Mesendoderm (in vitro differentiated cells): ENCODE results near the gene FXYD6.
A peak's percentile ranks its signal among the peaks of the same experiment; 100 is the strongest.

ENCODE experiments used
- DNase-seq: peaks from one replicate; pipeline ENCODE4 v3.0.0; 2013
- H2AK5ac ChIP-seq: 2 replicates; pipeline ENCODE4 v1.6.1; 2013; ENCODE audit warnings: low read length, inconsistent platforms
- H2BK120ac ChIP-seq: 2 replicates; pipeline ENCODE4 v1.6.1; 2013; ENCODE audit warnings: low read depth, mild to moderate bottlenecking, low read length, moderate library complexity, mixed read lengths
- H2BK15ac ChIP-seq: replicated peaks from 2 replicates; pipeline ENCODE4 v1.6.1; 2013; ENCODE audit warnings: low read depth, mild to moderate bottlenecking, moderate library complexity
- H2BK5ac ChIP-seq: 2 replicates; pipeline ENCODE4 v1.6.1; 2013; ENCODE audit warnings: low read length, inconsistent platforms
- H3K18ac ChIP-seq: 2 replicates; pipeline ENCODE4 v1.6.1; 2013; ENCODE audit warnings: mild to moderate bottlenecking, low read length, mixed read lengths
- H3K23ac ChIP-seq: one replicate; pipeline ENCODE4 v1.6.1; 2013; ENCODE audit warnings: low read length
- H3K27ac ChIP-seq: 2 replicates; pipeline ENCODE4 v1.5.1; 2013; ENCODE audit warnings: low read depth, mild to moderate bottlenecking, inconsistent platforms, low read length, moderate library complexity
- H3K27me3 ChIP-seq: 2 replicates; pipeline ENCODE4 v1.6.1; 2013; ENCODE audit warnings: low read length, control low read depth, mild to moderate bottlenecking, inconsistent platforms; ENCODE audit not compliant: insufficient read depth, poor library complexity
- H3K36me3 ChIP-seq: 2 replicates; pipeline ENCODE4 v1.6.1; 2013; ENCODE audit warnings: low read length, inconsistent platforms; ENCODE audit not compliant: control insufficient read depth, insufficient read depth
- H3K4ac ChIP-seq: one replicate; pipeline ENCODE4 v1.6.1; 2013; ENCODE audit warnings: low read depth, mild to moderate bottlenecking, low read length, moderate library complexity
- H3K4me1 ChIP-seq: 2 replicates; pipeline ENCODE4 v1.6.1; 2013; ENCODE audit warnings: low read depth, low read length, inconsistent platforms; ENCODE audit not compliant: control insufficient read depth
- H3K4me2 ChIP-seq: 2 replicates; pipeline ENCODE4 v1.6.1; 2013; ENCODE audit warnings: low read length
- H3K4me3 ChIP-seq: 2 replicates; pipeline ENCODE4 v1.5.1; 2013; ENCODE audit warnings: mild to moderate bottlenecking, low read length
- H3K56ac ChIP-seq: one replicate; pipeline ENCODE4 v1.6.1; 2013; ENCODE audit warnings: low read length
- H3K79me1 ChIP-seq: 2 replicates; pipeline ENCODE4 v1.6.1; 2013; ENCODE audit warnings: low read length, inconsistent platforms
- H3K79me2 ChIP-seq: 2 replicates; pipeline ENCODE4 v1.6.1; 2013; ENCODE audit warnings: mild to moderate bottlenecking, low read length; ENCODE audit not compliant: control insufficient read depth, insufficient read depth
- H3K9ac ChIP-seq: 2 replicates; pipeline ENCODE4 v1.6.1; 2013; ENCODE audit warnings: low read length, inconsistent platforms
- H4K5ac ChIP-seq: one replicate; pipeline ENCODE4 v1.6.1; 2013; ENCODE audit warnings: low read length
- H4K8ac ChIP-seq: one replicate; pipeline ENCODE4 v1.6.1; 2013; ENCODE audit warnings: low read depth, mild to moderate bottlenecking, control low read depth, low read length, moderate library complexity
- WGBS: extraction: QIAGEN DNeasy Blood & Tissue Kit; methylation state at CpG from one replicate; pipeline ENCODE4 v1.1.7; 2013; ENCODE audit warnings: low lambda C conversion rate, missing lambda C conversion rate; ENCODE audit not compliant: insufficient coverage; ENCODE audit errors: extremely low coverage; 5-methylcytosine and 5-hydroxymethylcytosine counted together

The FXYD6 gene

DNA sequence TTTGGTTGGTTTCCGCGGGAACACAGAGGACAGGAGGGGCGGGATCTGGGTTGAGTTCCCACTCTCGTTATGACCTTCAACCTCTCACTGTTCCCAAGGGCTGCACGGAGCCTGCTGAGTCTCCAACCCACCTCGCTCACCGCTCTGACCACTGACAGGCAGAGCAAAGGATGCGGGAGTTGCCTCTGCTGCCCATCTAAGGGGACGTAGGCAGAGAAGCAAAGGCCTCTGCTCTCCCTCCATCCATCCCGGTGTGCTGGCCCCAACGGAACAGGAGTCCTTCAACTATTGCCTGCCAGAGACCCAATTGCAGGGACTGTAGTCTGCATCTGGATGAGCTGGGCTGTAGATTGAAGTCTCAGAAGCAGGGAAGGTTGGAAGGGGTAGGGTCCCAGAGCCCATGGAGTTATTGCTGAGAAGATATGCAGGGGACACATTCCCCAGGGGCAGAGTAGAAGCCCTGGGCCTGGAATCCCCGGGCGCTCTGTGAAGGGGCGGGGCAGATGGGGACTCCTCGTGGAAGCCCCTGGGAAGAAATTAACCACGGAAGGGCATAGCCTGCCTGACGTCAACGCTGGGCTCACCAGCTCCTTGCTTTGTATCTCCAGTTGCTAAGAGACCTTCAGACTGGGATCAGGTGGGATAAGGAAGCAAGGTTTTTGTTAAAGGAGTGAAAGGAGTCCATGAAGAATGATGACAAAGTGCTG lies 39.2 kb downstream of the FXYD6 start:
- WGBS = no CpG with 5 or more reads among the region's 18 CpGs
- Histone ChIP-seq H2BK120ac (no peak overlapping the region), H3K79me1 (no peaks in the 10 kb centered on the region), H3K4ac (no peak overlapping the region), H3K23ac (no peak overlapping the region), H4K8ac (no peak overlapping the region), H3K27ac (no peak overlapping the region), H3K79me2 (no peaks in the 10 kb centered on the region), H4K5ac (no peak overlapping the region), H3K4me1 (no peaks in the 10 kb centered on the region), H2BK15ac (no peak overlapping the region), H3K4me3 (no peak overlapping the region), H3K27me3 (no peaks in the 10 kb centered on the region), H3K9ac (no peak overlapping the region), H3K18ac (no peak overlapping the region), H3K36me3 (no peaks in the 10 kb centered on the region), H3K4me2 (no peak overlapping the region), H2AK5ac (no peak overlapping the region), H2BK5ac (no peak overlapping the region), H3K56ac (no peak overlapping the region)
- DNase-seq = peak; percentile 59

DNA sequence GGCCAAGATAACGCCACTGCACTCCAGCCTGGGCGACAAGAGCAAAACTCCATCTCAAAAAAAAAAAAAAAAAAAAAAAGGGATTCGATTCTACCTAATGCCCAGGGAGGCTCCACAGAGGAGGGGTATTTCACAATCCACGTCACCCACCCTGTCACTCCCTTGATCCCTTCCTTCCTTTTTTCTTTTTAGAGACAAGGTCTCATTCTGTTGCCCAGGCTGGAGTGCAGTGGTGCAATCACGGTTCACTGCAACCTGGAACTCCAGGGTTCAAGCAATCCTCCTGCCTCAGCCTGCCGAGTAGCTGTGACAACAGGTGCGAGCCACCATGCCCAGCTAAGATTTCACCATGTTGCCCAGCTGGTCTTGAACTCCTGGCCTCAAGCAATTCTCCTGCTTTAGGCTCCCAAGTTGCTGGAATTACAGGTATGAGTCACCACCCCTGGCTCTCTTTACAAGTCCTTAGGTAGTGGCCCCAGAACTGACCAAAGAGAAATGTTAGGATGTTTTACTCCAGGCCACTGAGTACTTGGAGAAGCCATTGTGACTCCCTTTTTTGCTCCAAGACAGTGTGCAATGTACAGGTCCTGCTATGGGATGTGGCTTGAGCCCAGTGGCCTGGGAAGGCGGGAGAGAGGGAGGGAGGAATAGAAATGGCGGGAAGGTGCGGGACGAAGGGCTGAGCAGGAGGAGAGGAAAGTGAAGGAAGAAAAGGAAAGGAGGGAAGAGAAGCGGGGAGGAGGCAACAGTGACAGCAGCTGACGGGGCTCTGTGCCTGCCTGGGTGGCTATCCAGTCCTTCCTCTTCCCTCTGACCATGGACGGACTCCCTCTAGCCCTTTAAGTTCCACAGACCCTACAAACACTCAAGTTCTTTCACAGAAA lies 40.1 kb downstream of the FXYD6 start:
- no peak overlapping the region for H4K8ac ChIP-seq
- no peak overlapping the region for H2BK120ac ChIP-seq
- H3K9ac ChIP-seq = no peak overlapping the region
- no peaks in the 10 kb centered on the region for H3K36me3 ChIP-seq
- WGBS = no CpG with 5 or more reads among the region's 14 CpGs
- H3K4ac ChIP-seq = no peak overlapping the region
- H2BK5ac ChIP-seq = no peak overlapping the region
- H3K4me1 ChIP-seq = no peaks in the 10 kb centered on the region
- no peak overlapping the region for H3K56ac ChIP-seq
- H3K18ac ChIP-seq = no peak overlapping the region
- no peak overlapping the region for H4K5ac ChIP-seq
- no peak overlapping the region for H2AK5ac ChIP-seq
- no peak for DNase-seq
- no peak overlapping the region for H2BK15ac ChIP-seq
- H3K4me3 ChIP-seq = no peak overlapping the region
- H3K23ac ChIP-seq = no peak overlapping the region
- no peak overlapping the region for H3K4me2 ChIP-seq
- no peak overlapping the region for H3K27ac ChIP-seq
- no peaks in the 10 kb centered on the region for H3K79me2 ChIP-seq
- no peaks in the 10 kb centered on the region for H3K79me1 ChIP-seq
- no peaks in the 10 kb centered on the region for H3K27me3 ChIP-seq

DNA sequence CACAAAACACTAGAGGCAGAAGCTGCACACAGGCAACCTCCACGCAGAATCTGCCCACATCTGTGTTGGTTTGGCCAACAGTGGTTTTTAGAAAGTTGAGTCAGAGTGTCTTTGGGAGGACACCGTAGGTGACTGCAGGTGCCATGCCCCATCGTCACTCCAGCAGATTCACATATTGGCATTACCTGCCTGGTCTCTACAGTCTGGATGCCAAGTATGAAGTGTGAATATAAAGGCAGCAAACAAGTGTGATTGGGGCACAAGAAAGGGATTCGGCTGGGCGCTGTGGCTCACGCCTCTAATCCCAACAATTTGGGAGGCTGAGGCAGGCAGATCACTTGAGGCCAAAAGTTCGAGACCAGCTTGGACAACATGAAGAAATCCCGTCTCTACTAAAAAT lies 40.9 kb downstream of the FXYD6 start:
- Histone ChIP-seq H3K18ac (no peak overlapping the region), H3K36me3 (no peaks in the 10 kb centered on the region), H3K56ac (no peak overlapping the region), H3K27me3 (no peaks in the 10 kb centered on the region), H3K4ac (no peak overlapping the region), H4K8ac (no peak overlapping the region), H3K9ac (no peak overlapping the region), H4K5ac (no peak overlapping the region), H2BK5ac (no peak overlapping the region), H3K27ac (no peak overlapping the region), H3K4me1 (peaks cover 3% of the 10 kb centered on the region), H3K79me1 (no peaks in the 10 kb centered on the region), H3K4me2 (no peak overlapping the region), H2AK5ac (no peak overlapping the region), H3K23ac (no peak overlapping the region), H3K4me3 (no peak overlapping the region), H3K79me2 (no peaks in the 10 kb centered on the region), H2BK15ac (no peak overlapping the region), H2BK120ac (no peak overlapping the region)
- DNase-seq = no peak
- WGBS = no CpG with 5 or more reads among the region's 8 CpGs

DNA sequence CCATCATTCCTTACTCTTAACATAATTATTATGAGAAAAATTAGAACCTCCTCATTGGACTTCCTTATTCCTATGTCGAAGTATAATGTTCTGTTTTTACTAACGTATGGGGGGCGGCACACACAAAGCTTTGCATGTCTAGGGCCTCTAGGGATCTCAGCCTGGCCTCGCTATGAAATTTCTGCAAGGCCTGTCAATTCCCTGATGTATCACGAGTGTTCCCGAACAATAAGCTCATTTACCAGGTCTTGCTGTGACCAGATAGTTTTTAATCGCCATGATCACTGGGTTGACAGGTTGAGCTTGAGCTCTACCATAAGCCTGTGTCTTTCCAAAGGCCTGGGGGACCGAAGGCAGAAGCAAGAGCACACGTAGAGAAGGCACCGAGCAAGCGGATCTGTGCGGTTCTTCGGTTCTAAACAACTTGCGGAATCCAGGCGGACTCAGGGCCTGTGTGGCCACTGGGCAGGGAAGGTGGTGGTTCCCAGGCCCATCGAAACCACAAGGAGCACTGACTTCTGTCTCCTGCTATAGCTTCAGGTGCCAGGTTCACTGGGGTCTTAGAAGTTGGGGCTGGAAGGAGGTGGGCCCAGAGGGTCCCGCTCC lies 41.5 kb downstream of the FXYD6 start:
- H3K27me3 ChIP-seq = no peaks in the 10 kb centered on the region
- no peak overlapping the region for H2BK120ac ChIP-seq
- WGBS = no CpG with 5 or more reads among the region's 17 CpGs
- no peak overlapping the region for H3K23ac ChIP-seq
- peaks cover 3% of the 10 kb centered on the region for H3K4me1 ChIP-seq
- no peak overlapping the region for H3K4ac ChIP-seq
- H4K5ac ChIP-seq = no peak overlapping the region
- H4K8ac ChIP-seq = no peak overlapping the region
- no peak overlapping the region for H2BK5ac ChIP-seq
- no peak overlapping the region for H3K4me3 ChIP-seq
- no peaks in the 10 kb centered on the region for H3K36me3 ChIP-seq
- H3K27ac ChIP-seq = no peak overlapping the region
- H3K9ac ChIP-seq = no peak overlapping the region
- no peak overlapping the region for H3K4me2 ChIP-seq
- no peak for DNase-seq
- no peak overlapping the region for H2AK5ac ChIP-seq
- no peak overlapping the region for H3K18ac ChIP-seq
- H3K79me1 ChIP-seq = no peaks in the 10 kb centered on the region
- H3K56ac ChIP-seq = no peak overlapping the region
- no peaks in the 10 kb centered on the region for H3K79me2 ChIP-seq
- H2BK15ac ChIP-seq = no peak overlapping the region

DNA sequence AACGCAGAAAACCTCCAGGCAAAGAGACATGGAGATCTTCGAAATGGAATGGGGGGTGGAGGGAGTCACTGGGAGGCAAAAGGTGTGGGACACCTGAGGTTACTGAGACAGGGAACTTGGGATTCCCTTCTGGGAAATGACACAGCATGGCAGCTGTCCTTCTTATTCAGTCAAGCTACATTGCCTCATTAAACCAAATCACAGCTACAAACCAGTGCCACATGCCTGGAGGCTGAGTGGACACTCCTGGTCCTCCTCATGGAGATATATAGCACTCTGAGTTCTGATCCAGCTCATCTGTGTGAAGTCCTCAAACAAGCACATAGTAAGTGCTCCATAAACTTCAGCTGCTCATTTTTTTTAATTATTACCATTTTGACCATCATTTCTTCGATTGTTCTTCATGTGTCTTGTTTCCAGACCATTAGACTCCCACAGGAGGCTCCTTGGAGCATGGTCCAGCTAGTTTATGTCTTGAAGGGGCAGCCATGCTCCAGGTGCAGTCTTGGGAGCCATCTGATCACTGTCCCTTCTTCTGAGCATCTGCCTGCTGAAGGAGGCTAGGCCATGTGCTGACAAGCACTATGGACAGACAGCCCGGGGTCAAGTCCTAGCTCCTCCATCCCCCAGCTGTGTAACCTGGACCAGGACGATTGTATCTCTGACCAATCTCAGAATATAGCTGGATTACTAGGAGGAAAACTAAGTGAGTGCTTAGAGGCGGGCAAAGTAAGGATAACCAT lies 42.2 kb downstream of the FXYD6 start:
- H3K18ac ChIP-seq = no peak overlapping the region
- no peaks in the 10 kb centered on the region for H3K79me2 ChIP-seq
- H2BK15ac ChIP-seq = no peak overlapping the region
- H3K23ac ChIP-seq = no peak overlapping the region
- no peaks in the 10 kb centered on the region for H3K27me3 ChIP-seq
- no peaks in the 10 kb centered on the region for H3K79me1 ChIP-seq
- WGBS = no CpG with 5 or more reads among the region's 6 CpGs
- H3K4me2 ChIP-seq = no peak overlapping the region
- no peaks in the 10 kb centered on the region for H3K36me3 ChIP-seq
- no peak overlapping the region for H2AK5ac ChIP-seq
- no peak overlapping the region for H3K56ac ChIP-seq
- H4K8ac ChIP-seq = no peak overlapping the region
- H3K4me3 ChIP-seq = no peak overlapping the region
- no peak overlapping the region for H3K9ac ChIP-seq
- H2BK120ac ChIP-seq = no peak overlapping the region
- peaks cover 3% of the 10 kb centered on the region for H3K4me1 ChIP-seq
- no peak overlapping the region for H3K27ac ChIP-seq
- DNase-seq = no peak
- no peak overlapping the region for H4K5ac ChIP-seq
- no peak overlapping the region for H3K4ac ChIP-seq
- H2BK5ac ChIP-seq = no peak overlapping the region
